Tibial nerve (tissue), 4 donors: Measurements from ENCODE around the gene WNT6. TPM values are rescaled to one million over a fixed set of nuclear protein-coding genes. Genes with fewer than 3 reads are reported as not detected.

Source experiments
- DNase-seq, 2 donors: peaks; one replicate each; pipeline ENCODE4 v3.0.0-alpha.2; 2019; ENCODE audit warnings: low spot score in 2 of 2
- H3K27ac ChIP-seq, 4 donors: fragments of 200-600 bp; sonication (generic) in 3 of 4; one replicate each; pipeline ENCODE4 v1.5.1; 2017 to 2019; ENCODE audit warnings: mild to moderate bottlenecking in 1 of 4
- H3K27me3 ChIP-seq, 2 donors: fragments of 200-600 bp; sonication (generic) in 1 of 2; one replicate each; pipeline versions ENCODE4 v1.5.1 to v1.6.0; 2017 to 2019
- H3K36me3 ChIP-seq, 3 donors: fragments of 200-600 bp; sonication (generic); one replicate each; pipeline ENCODE4 v1.5.1; 2018 to 2019
- H3K4me1 ChIP-seq, 4 donors: fragments of 200-600 bp; sonication (generic) in 3 of 4; one replicate each; pipeline ENCODE4 v1.5.1; 2017 to 2019
- H3K4me3 ChIP-seq, 4 donors: fragments of 200-600 bp; sonication (generic) in 3 of 4; one replicate each; pipeline ENCODE4 v1.5.1; 2017 to 2019; ENCODE audit warnings: mild to moderate bottlenecking in 1 of 4, moderate library complexity in 1 of 4
- H3K9me3 ChIP-seq, 4 donors: fragments of 200-600 bp; sonication (generic) in 3 of 4; one replicate each; pipeline ENCODE4 v1.5.1; 2017 to 2019
- EP300 ChIP-seq, 2 donors: sonication (generic); formaldehyde crosslinking; IDR thresholded peaks; one replicate each; pipeline ENCODE4 v1.6.1; 2017; ENCODE audit warnings: antibody characterized with exemption in 2 of 2, mild to moderate bottlenecking in 1 of 2
- POLR2A ChIP-seq, 2 donors: fragments of 450-650 bp; IDR thresholded peaks; one replicate each; pipeline ENCODE4 v1.6.1; 2017; ENCODE audit warnings: antibody characterized with exemption in 2 of 2, mild to moderate bottlenecking in 2 of 2, moderate library complexity in 2 of 2
- WGBS, 2 donors: methylation state at CpG; one replicate each; pipeline ENCODE4 v1.1.5; 2018; 5-methylcytosine and 5-hydroxymethylcytosine counted together
- total RNA-seq, 4 donors: library from RNA; depleted of rRNA; stranded (reverse); fragments of >200 nt; gene quantifications; one replicate each; pipeline ENCODE4 v1.1.0, GENCODE V29; 2016
- TF ChIP-seq, protein P1 (sequence below), 5 experiments: fragments of 200-600 bp in 3 of 5; fragments of 450-650 bp in 2 of 5; sonication (generic) in 3 of 5; IDR thresholded peaks; one replicate each; pipeline ENCODE4 v1.5.1; 2016 to 2019; ENCODE audit warnings: antibody characterized with exemption in 5 of 5, mild to moderate bottlenecking in 3 of 5, moderate library complexity in 2 of 5

WNT6 gene
- total RNA-seq, 4 donors from 2014 or later = 26.1 to 81.5 (median 48.2) TPM

DNA sequence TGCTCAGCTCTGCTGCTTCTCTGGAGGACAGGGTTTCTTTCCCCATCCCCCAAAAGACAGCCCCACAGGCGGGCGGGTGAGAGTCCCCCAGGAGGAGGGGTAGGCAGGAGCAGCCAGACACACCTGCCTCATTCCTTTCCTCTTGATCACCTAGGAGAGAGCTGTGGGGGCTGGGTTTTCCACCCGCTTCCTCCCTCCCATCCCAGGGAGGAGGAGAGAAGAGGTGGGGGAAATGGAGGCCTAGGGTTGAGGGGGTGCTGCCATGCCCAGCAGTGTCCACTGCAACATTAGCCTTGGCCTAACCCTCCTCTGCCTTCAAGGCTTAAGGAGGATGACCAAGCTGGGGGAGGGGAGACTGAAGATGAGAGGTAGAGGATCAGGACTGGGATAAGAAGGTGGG is 35.7 kb downstream of the WNT6 start:
- TF ChIP-seq, protein P1, sequence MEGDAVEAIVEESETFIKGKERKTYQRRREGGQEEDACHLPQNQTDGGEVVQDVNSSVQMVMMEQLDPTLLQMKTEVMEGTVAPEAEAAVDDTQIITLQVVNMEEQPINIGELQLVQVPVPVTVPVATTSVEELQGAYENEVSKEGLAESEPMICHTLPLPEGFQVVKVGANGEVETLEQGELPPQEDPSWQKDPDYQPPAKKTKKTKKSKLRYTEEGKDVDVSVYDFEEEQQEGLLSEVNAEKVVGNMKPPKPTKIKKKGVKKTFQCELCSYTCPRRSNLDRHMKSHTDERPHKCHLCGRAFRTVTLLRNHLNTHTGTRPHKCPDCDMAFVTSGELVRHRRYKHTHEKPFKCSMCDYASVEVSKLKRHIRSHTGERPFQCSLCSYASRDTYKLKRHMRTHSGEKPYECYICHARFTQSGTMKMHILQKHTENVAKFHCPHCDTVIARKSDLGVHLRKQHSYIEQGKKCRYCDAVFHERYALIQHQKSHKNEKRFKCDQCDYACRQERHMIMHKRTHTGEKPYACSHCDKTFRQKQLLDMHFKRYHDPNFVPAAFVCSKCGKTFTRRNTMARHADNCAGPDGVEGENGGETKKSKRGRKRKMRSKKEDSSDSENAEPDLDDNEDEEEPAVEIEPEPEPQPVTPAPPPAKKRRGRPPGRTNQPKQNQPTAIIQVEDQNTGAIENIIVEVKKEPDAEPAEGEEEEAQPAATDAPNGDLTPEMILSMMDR (IDR thresholded peaks at IDR 0.05) = no peak
- no peak for TF ChIP-seq EP300 (IDR thresholded peaks at IDR 0.05)
- no peak for TF ChIP-seq POLR2A (IDR thresholded peaks at IDR 0.05)
- H3K27me3 ChIP-seq = peaks cover 0 to 72% of the 10 kb centered on the region in 2 donors
- no peaks in the 10 kb centered on the region for H3K9me3 ChIP-seq
- DNase-seq = no peak
- H3K27ac ChIP-seq = peak overlapping the region in 1 of 4 donors; percentile 15
- 69 to 90% methylated on average over 3 of the region's 3 CpGs for WGBS, 2 donors
- no peak overlapping the region for H3K4me3 ChIP-seq
- no peaks in the 10 kb centered on the region for H3K36me3 ChIP-seq
- peaks cover 0 to 50% (median 34%) of the 10 kb centered on the region in 4 donors for H3K4me1 ChIP-seq

DNA sequence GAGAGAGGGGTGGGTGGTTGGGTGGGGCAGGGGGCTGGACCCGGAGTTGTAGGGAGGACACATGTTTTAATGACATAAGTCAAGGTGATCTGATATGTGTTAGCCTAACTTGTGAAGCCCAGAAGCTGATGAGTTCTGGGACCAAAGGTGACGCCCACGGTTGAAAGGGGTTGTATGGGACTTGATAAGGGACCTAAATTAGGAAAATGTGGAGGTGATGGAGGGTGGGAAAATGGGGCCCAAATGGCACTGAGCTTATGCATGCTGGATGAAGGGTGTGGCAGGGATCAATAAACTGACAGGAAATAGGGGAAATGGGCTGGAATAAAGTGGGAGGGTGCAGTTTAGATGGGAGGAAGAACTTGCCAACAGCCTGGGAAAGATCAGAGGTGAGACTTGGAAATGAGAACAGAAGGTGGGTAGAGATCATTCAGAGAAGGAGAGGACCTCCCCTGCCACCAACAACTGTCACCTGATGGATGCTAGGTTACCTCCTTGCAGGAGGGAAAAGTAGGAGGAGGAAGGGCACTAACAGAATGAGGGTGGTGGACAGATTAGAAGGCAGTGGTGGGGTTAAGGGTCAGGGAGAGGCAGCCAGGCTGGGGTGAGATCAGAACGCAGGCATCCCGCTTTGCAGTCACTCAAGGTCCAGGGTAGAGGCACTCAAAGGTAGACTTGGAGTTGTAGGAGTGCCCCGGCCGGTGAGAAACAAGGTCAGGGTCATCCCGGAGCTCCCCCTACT is 36.3 kb downstream of the WNT6 start:
- peaks cover 0 to 79% of the 10 kb centered on the region in 2 donors for H3K27me3 ChIP-seq
- no peak overlapping the region for H3K4me3 ChIP-seq
- peaks cover 0 to 50% (median 34%) of the 10 kb centered on the region in 4 donors for H3K4me1 ChIP-seq
- peak overlapping the region in 1 of 4 donors; percentile 50 for H3K27ac ChIP-seq
- no peak for DNase-seq
- no peaks in the 10 kb centered on the region for H3K9me3 ChIP-seq
- TF ChIP-seq EP300 (IDR thresholded peaks at IDR 0.05) (no peak), POLR2A (IDR thresholded peaks at IDR 0.05) (no peak)
- TF ChIP-seq, protein P1 (IDR thresholded peaks at IDR 0.05) = no peak
- no peaks in the 10 kb centered on the region for H3K36me3 ChIP-seq
- 30 to 37% methylated on average over 8 of the region's 8 CpGs for WGBS, 2 donors

DNA sequence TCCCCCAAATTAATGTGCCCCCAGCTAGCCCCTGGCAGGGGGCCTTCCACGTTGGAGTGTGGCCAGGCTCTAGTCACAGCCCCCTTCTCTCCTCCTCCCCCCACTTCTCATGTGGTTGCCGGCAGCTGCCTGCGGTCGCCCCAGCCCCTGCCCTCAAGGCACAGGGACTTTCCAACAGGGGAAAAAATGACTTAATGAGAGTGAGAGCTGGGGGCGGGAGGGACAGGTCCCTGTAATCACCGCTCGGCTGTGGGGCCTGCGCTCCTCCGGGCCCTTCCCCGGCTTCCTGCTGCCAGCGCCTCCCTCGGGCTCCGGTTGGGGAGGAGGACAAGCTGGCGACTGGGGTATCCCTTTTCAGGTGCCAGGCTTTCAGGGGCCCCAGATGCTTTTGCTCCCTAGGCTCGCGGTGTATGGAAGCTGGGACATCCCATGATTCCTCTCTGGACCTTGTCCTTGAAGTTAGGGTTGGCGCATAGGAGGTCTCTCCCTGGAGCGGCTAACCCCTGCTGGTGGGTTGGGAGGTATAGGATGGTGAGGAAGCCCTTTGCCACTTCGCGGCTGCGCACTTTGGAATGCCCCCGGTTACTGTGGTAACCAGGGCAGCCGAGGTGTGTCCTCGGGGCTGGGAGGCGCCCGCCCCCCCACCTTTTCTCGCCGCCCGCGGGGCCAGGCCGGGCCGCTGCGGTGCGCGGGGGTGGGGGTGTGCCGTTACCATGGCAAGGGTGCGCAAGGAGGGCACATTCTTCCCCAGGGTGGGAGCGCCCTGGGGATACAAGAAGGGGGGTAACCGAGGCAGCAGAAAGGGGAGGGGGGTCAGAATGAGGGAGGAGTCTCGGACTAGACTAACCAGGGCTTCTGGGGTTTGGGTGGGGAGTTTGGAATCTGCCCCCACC is 37.1 kb downstream of the WNT6 start:
- Histone ChIP-seq H3K27me3 (peaks cover 0 to 87% of the 10 kb centered on the region in 2 donors), H3K4me3 (peak overlapping the region in 2 of 4 donors; percentile 25 to 32), H3K9me3 (no peaks in the 10 kb centered on the region), H3K4me1 (peaks cover 0 to 50% (median 34%) of the 10 kb centered on the region in 4 donors), H3K36me3 (no peaks in the 10 kb centered on the region), H3K27ac (peak overlapping the region in 3 of 4 donors; percentile 10 to 50 (median 38))
- no peak for DNase-seq
- TF ChIP-seq POLR2A (IDR thresholded peaks at IDR 0.05) (no peak), EP300 (IDR thresholded peaks at IDR 0.05) (no peak)
- TF ChIP-seq, protein P1 (IDR thresholded peaks at IDR 0.05) = no peak
- 5 to 11% methylated on average over 15 to 28 of the region's 40 CpGs for WGBS, 2 donors

DNA sequence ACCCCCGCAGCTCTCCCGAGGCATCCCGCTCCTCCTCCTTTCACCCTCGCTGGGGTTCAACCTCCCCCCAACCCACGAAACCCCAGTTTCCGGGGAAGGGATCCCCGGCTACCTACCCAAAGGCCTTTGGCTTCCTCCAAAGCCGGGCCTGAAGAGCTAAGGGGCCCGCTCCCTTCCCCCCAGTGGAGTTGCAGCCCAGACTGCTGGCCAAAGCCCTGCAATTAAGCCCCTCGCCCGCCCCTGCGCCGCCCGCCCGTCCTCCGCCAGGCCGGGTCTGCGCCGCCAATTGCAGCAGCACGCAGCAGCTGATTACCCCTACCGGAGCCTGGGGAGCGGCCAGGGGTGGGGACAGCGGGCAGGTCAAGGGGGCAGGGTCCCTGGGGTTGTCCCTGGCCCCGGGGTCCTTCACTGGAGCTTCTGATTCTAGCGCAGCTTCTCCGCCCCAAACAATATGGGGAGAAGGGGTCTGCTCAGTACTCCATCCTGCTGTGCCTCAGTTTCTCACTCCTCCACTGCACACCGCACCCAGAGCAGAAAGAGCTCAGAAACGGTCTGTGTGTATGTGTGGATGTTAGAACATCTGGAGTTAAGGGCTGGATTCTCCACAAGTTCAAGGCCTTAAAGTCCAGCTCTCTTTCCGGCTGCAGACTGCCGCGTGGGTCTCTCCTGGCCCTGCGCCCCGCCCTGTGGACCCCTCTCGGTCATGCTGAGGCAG is 37.9 kb downstream of the WNT6 start:
- peaks cover 0 to 95% of the 10 kb centered on the region in 2 donors for H3K27me3 ChIP-seq
- H3K4me1 ChIP-seq = peaks cover 0 to 46% (median 32%) of the 10 kb centered on the region in 4 donors
- H3K36me3 ChIP-seq = no peaks in the 10 kb centered on the region
- TF ChIP-seq, protein P1 (IDR thresholded peaks at IDR 0.05) = no peak
- TF ChIP-seq POLR2A (IDR thresholded peaks at IDR 0.05) = no peak
- TF ChIP-seq EP300 (IDR thresholded peaks at IDR 0.05) = no peak
- peak overlapping the region in 2 of 4 donors; percentile 31 to 32 for H3K4me3 ChIP-seq
- H3K9me3 ChIP-seq = no peaks in the 10 kb centered on the region
- peak overlapping the region in 2 of 4 donors; percentile 38 to 50 for H3K27ac ChIP-seq
- 7 to 10% methylated on average over 9 to 30 of the region's 34 CpGs for WGBS, 2 donors
- DNase-seq = no peak
